NT2/D1 (cell line): ENCODE data around the gene PRM3.

Experiments used
- SUZ12 ChIP-seq: IDR thresholded peaks from 2 replicates; pipeline ENCODE4 v1.6.1; 2011; ENCODE audit not compliant: insufficient read length, insufficient read depth; ENCODE audit errors: extremely low read depth
- YY1 ChIP-seq: IDR thresholded peaks from 2 replicates; pipeline ENCODE4 v1.6.1; 2011; ENCODE audit not compliant: insufficient read length, insufficient read depth

DNA sequence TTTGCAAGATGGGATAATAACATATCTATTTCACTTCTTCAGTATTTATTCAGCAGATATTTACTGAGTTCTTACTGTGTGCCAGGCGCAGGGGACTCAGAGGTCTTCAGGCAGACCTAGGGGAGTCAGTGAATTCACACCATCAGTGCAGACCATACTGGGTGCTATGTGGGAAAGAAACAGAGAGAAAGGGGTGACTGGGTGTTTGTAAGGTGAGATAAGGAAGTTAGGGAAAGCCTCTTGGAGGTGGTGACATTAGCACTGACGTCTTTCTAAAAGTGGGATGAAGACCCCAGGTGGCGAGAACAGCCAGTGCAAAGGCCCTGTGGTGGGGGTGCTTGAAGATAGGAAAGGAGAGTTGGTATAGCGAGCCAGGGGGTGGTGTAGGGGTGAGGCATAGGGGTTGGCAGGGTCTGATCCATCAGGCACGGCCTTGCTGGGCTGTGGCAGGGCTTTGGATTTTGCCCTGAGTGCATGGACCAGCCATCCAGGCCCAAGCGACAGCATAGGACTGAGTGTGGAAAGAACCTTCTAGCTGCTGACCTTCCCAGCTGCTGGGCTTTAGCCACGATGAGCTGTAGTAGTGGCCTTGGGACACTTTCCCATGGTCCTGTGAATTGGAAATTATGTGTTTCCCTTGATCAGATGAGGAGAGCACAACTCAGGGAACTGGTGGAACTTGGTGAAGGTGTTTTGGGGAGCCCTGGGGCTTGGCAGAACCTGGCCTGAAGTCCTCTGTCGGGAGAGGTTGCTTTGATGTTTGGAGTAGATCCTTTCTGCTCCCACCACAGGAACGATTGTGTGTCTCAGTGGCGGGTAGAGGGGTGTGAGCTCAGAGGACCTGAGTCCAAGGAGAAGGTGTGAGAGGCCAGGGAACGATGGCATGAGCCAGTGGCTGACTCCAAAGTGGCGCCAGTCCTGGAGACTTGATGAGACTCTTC lies 13.5 kb downstream of the PRM3 start:
- TF ChIP-seq SUZ12 (no peak), YY1 (no peak)
